ENCODE data around the gene CNTN2. TPM values are rescaled to one million over a fixed set of nuclear protein-coding genes. Genes with fewer than 3 reads are reported as not detected.

The CNTN2 gene
- total RNA-seq, 2 donors from 2014 or later, result 0.24 to 1.1 TPM

DNA sequence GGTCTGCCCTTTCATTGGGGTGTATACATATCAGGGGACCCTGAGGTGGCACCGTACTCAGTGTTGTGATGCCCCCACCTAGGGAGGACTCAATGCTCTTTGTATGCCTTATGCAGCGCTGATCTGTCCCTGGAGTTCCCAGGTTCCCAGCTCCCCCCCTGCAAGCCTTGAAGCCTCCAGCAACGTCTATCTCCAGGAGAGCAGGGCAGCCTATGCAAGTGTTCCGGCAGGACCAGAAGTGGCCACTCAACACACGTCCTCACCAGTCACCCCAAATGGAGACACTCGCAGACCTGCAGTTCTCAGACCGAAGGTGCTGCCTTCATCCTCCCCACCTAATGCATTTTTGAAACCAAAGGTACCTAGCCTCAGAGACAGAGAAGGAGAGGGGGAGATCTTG, 25.2 kb upstream of the CNTN2 start:
- intact Hi-C loops (cut with DNase I), result no loop called here
- no peak for ATAC-seq
- DNase-seq, result no peak

DNA sequence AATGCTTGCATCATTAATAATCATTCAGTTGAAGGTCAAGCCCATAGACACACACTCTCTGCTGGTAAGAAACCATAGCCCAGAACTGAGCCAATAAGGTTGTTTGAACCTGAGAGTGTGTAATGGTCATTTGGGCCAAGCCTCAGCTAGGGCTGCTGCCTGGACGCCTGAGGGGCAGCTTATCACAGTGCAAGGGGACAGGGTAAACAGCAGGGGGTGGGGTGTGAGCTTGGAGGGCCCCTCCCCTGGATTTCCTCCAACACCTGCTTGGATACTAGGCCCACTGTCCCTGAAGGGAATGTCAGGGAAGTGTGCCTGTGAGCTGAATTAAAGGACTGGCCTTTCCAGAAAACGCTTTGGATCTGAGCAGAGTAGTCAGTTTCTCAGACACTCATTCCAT, 24.6 kb upstream of the CNTN2 start:
- DNase-seq (no peak), ATAC-seq (no peak)
- intact Hi-C loops (cut with DNase I), result no loop called here

DNA sequence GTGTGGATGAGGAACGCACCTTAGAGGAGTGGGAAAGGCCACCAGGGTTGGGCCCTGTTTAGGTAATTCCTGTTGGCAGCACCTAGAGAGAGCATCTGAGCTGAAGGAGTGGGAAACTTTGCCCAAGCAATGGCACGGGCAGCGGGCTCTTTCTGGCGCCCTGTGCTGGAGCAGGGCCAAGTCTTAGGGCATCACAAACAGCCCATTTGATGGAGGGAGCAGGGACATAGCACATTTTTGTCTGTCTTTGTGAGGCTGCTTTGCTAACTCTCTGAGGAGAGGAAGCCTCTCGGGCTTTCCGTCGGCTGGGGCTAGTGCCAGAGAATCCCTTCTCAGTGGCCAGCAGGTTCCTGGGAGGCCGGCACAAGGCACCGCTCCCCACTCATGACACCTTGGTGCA, 22.5 kb upstream of the CNTN2 start:
- DNase-seq, result no peak
- no peak for ATAC-seq
- intact Hi-C loops (cut with DNase I), result no loop called here

DNA sequence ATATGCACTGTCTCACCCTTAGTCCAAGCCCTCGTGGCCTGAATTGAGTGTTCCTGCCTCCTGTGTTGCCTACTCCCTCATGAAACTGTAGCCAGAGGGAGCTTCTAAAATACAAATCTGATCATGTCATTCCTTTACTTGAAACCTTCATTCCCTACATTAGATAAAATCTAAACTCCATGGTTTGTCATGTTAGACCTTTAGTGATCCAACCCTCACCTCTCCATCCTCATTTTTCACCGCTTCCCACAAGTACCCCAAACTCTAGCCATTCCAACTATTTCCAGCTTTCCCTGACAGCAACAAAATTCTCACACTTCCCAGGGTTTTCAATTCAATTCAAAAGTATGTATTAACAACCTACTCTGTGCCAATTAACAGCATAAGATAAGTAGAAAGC, 18.3 kb upstream of the CNTN2 start:
- DNase-seq (no peak), ATAC-seq (no peak)
- intact Hi-C loops (cut with DNase I), result no loop called here

DNA sequence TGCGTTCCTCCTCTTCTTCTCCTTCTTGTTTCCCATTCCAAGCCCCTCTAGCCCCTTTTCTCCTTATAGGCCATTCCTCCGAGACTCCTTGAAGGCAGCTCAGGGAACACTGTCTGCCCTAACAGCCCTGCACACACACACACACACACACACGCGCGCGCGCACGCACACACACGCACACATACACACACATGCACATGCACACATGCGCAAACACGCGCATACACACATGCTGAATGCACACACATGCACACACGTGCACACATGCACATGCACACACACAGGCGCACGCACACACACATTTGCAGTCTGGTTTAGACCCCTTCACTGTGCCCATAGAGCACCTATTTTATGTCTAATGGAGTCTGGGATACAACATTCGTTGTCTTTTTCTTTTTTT, 17.8 kb upstream of the CNTN2 start:
- DNase-seq (no peak), ATAC-seq (no peak)
- intact Hi-C loops (cut with DNase I), result no loop called here

DNA sequence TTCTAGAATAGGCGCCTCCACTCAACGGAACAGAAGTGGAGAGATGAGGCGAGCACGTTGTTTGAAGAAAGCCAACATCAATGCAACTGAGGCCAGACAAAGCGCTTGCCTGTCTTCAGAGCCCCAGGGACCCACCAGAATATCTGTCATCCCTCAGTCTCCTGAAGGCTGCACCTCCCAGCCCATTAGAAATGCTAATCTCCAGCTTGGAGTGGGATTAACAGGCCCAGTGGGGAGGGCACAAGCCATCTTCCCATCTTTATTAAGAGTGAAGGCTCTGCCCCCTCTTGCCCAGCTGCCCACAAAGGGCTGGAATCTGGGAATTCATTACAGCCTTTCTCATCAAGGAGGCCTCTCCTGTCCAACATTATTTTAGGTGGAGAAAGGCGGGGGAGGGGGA, 16.8 kb upstream of the CNTN2 start:
- no peak for DNase-seq
- no peak for ATAC-seq
- intact Hi-C loops (cut with DNase I), result no loop called here

DNA sequence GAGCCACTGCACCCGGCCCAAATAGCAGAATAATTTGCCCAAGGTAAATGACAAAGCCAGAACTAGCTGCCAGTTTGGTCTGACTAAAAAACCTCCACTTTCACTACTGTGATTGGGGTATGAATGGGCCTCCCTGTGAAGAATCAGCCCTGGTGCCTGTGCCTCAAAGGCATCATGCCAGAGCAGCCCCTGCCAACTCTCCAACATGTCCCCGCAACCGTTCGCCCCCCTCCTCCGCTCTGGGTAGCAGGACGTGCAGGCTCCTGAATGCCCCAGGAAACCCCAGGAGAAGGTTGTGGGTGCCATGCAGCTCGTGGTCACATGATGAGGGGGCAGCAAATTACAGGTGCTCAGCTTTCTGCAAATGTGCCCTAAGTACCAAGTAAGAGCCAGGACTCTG, 14.6 kb upstream of the CNTN2 start:
- intact Hi-C loops (cut with DNase I), result no loop called here
- ATAC-seq (no peak), DNase-seq (no peak)

DNA sequence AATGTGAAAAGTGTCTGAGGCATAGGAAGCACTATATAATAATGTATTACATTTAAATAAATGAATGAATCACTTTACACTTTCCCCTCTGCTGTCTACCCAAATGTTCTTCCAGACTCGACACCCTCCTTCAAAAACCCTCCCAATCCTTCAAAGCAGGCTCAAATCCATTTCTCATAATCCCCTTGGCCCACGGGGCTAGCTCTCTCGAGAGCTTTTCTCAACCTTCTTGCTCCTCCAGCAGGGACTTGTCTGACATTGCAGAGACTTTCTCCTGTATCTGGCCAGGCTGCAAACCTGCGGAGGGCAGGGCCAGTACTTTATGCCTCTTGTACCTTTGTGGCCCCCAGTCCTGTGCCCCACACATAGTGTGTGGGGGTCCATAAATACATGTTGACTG, 14.1 kb upstream of the CNTN2 start:
- DNase-seq (no peak), ATAC-seq (no peak)
- intact Hi-C loops (cut with DNase I), result no loop called here

DNA sequence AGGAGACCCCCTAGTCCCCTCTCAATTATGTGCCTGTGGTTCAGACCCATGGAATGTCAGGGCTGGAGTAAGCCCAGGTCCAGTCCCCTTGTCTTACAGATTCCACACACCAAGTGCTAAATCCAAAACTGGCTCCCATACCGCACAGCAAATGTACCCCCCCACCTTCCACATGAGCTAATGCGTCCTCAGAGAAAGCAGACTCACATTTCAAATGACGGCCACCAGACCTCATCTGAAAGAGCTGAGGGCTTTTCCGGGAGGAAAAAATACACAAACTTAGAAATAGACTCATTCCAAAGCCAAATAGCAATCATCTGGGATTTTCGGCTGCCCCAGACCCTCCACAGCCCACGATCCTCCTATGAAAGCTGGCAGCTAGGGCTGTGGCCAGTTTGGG, 12.8 kb upstream of the CNTN2 start:
- intact Hi-C loops (cut with DNase I), result no loop called here

DNA sequence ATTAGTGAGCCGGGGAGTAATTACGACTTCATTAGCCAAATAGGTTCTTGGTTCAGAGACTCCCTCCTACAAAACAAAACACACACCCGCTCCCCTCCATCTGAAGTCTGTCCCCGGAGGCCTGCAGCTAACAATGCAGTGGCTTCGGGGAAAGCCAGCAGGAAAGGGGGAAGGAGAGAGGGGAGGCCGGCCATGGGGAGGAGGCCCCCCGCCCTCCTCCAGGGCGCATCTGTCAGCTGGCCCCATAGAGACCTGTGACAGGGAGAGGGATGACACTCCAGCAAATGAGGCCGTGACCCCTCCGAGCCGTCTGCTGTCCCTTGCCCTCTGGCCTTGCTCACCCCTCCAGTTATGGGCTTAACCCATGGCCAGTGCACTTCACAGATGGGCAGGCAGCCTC, 12.1 kb upstream of the CNTN2 start:
- ATAC-seq (no peak), DNase-seq (no peak)
- intact Hi-C loops (cut with DNase I), result no loop called here

More for the DNA sequence above, 12.8 kb upstream of the CNTN2 start:
- ATAC-seq (no peak), DNase-seq (no peak)

DNA sequence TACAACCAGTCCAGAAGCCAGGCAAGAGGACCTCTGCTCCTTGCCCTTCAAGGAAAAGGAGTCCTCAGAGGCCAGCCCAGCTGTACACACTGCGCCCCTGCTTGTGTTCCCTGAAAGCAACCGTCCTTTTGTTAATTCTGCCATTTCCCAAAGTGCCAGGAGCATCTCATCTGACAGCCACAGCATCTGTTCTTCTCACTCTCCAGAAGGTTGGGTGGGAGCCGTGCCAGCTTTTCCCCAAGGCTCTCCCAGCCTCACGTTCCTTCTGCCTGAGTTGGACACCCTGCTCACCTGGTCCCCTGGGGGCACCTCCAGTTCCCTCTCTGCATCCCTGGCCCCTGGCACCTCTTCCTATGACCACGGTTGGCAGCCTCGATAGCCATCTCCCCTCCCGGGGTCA, 10.5 kb upstream of the CNTN2 start:
- intact Hi-C loops (cut with DNase I), result no loop called here
- DNase-seq (no peak), ATAC-seq (no peak)

DNA sequence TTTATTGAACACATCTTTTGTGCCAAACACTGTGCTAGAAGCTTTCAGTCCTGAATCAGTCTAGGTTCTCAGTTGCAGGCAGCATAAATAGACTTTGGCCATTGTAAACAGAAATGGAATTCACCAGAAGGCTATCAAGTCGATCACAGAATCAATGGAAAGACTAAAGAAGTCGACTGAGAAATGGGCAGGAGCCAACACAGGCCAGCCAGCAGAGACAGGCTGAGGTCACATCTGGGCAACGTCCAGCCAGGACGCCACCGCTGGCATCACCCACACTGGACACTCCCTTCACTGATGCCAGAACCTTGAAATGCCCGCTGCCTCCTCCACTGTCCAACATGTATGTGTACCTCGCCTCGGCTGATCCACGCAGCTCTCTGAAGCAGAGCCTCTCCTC, 5.5 kb upstream of the CNTN2 start:
- no peak for DNase-seq
- ATAC-seq, result no peak
- intact Hi-C loops (cut with DNase I), result no loop called here

DNA sequence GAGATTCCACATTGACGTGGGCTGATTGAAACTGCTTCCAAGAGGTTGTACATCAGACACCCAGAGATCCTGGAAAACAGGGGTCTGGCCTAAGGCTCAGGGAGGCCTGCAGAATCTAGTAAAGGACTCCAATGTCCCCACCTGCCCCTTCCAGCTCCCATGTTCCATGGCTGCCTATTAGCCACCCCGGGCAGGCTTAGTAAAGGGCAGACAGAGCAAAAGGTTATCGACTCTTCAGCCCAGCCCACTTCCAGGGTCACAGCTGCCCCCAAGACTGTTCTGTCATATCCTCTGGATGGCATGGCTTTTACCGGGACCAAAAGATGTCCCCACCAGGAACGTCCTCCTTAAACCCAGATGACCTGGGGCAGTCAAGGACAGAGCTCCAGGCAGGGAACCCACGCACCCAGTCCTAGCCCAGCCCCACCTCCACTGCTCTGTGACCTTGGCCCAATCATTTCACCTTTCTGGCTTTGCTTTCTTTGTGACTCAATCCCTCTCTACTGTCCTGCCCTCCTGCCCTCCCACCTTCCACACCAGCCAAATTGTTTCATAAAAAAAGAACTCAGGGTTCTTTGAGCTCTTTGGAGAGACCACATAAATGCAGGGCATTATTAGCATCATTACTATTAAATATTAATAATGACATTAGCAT, 4.8 kb upstream of the CNTN2 start:
- ATAC-seq, result no peak
- intact Hi-C loops (cut with DNase I), result no loop called here

DNA sequence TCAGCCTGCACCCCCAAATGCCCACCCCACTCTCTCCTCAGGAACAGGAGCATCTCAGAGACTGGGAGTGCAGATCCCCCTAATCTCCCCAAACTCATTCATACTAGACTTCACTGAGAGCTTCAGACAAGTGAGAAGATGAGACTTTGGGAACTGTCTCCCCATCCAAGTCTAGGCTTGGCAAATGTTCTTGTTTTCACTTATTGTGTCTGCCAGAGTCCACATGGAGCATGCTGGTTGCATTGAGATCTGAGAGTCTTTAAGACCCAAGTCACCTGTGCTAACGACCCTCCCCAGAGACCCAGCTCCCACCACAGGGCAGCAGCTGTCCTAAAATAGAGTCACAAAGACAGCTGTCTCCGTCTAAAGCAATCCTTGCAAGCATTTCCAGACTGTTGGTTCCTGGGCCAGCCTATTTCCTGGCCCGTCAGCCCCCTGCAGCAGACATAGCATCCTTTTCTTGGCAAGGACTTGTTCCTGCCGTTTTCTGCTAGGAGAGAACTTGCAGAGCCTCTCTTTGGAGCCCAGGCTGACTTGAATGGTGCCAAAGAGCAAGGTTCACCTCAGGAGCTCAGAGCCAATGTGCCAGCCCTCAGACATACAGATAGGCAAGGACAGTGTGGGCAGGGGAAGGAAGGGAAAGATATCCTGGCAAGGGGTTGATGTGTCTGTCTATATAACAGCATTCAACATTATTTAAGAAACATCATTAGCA, 1.9 kb upstream of the CNTN2 start:
- DNase-seq (no peak), ATAC-seq (no peak)
- intact Hi-C loops (cut with DNase I), result no loop called here

More for the DNA sequence above, 4.8 kb upstream of the CNTN2 start:
- DNase-seq, result no peak

DNA sequence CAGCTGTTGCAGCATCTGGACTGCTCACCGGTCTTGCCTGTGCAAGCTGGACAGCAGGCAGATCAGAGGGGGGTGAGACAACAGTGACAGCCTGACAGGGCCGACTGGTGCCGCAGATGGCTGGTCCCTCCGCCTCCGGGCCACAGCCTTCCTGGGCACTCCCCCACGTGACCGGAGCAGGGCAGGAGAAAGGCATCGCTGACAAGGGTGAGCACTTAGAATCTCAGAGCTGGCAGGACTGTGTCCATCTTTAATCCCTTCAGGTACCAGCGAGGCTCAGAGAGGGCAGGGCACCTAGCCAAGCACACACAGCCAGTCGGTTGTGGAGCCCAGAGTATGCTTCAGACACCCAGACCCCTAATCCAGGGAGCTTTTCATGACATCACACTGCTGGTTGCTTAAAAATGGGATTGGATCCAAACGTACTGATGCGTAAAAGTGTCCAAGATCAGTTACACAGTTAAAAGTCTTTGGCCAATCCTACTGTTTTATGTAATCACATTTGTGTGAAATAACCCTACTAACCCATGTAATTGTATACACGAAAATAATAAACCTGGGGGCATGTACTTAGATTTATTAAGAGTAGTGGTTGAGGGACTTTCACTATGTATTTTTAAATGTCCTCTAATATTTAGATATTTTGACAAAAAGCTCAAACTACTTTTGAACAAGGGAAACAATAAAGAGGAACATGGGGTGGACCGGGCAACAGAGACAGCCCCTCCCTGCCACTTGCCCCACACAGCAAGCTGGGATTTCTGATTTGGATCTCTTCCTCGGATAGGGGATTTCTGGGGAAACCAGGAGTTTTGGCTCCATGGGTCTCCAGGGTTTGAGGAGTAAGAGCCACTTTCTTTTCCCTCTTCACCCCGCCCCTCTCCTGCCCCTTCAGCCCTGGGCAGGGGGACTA, 758 bp upstream of the CNTN2 start:
- intact Hi-C loops (cut with DNase I), result no loop called here
- DNase-seq, result no peak
- no peak for ATAC-seq

DNA sequence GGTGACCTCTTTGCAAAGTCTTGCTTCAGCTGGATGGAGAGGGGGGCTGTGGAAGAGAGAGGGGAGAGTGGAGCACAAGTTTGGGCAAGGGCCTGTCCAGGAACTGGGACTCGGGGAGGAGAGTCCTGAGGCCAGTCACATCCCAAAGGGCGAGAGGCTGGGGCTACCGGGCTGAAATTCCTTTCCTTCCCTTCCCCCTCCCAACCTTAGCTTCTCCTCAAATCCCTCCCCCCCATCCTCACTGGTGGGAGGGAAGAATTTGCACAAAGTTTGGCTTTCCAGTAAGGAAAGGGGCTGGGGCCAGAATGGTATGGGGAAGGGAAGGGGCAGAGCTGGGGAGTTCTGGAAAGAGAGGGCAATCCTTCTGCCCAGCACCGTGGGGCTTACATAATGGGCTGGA, 854 bp downstream of the CNTN2 start:
- ATAC-seq, result no peak
- intact Hi-C loops (cut with DNase I), result no loop called here

DNA sequence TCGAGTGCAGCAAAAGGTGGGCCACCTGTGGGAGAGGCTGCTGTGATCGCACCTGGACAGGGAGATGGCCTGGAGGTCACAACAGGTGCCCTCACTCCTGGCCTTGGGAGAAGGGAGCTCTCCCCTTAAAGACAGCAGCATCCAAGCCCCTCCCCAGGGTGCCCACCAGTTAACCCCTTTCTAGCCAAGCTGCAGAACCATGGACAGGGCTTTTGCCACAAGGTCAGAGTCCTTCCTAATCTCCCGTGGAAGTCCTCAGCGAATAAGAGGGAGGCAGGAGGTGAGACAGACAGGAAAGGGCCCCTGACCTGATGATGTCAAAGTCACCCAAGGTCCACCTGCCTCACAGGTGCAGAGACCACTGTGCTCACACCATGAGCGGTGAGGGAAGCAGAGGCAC, 1.7 kb downstream of the CNTN2 start:
- intact Hi-C loops (cut with DNase I), result no loop called here
- DNase-seq, result no peak
- no peak for ATAC-seq

More for the DNA sequence above, 854 bp downstream of the CNTN2 start:
- no peak for DNase-seq

DNA sequence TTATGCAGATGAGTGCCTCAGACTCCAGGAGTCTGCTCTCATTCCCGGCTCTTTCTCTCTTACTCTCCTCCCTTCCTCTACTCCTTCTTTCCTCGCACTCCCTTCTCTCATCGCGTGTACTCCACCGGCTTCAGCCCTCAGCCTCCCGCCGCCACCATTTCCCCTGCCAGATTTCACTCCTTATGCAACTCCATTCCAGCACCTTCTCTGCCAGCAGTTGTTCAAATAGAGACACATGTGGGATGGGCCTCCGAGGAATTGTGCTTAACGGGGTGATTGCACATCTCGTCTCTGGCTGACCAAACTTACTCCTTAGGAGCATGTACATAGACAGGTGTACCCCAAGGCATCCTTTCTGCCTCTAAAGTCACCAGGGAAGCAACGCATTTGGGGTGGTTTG, 2.1 kb downstream of the CNTN2 start:
- intact Hi-C loops (cut with DNase I), result no loop called here
- ATAC-seq (peak in 1 of 2 donors; percentile 28), DNase-seq (no peak)

DNA sequence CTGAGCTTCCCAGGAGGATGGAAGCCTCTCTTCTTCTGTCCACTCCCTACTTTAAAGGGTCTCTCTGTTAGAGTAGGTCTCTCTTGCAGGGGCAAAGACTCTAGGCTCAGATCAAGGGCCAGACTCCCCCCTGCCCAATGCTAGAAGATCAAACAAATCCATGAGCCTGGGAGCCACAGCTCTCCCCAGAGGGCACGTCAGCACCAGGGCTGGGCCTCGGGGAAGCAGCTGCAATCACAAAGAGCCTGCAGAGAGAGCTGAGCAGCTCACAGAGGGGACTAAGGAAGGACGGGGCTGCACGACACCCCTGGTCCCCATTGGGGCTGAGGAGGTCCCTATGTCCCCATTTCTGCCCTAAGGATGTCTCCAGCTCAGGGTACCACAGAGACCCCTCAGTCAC, 3.9 kb downstream of the CNTN2 start:
- DNase-seq (no peak), ATAC-seq (no peak)
- intact Hi-C loops (cut with DNase I), result no loop called here

DNA sequence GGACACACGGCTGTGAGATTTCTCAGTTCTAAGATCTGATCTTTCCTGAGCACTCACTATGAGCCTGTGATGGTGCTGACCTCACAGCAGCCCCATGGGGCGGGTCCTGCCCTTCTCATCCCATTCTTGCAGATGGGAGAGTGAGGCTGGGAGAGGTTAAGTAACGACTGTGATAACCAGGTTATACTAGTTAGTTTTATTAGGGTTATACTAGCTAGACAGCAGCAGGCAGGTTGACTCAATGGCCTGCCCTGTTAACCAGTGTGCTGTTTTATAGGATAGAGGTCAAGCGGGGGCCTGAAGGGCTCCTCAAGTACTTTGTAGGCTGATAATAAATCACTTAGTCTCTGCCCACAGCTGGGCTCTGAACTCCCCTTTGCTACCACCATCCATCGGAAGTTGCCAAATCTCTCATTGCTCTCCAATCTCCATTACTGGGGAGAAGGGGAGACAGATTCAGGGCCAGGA, 4.8 kb downstream of the CNTN2 start:
- intact Hi-C loops (cut with DNase I), result no loop called here
- DNase-seq, result no peak
- no peak for ATAC-seq

Measured in left cardiac atrium (tissue), 4 donors.